Ovary (tissue), 3 donors: ENCODE results near the gene MED26.

Experiments used
- EP300 ChIP-seq: sonication (generic); formaldehyde crosslinking; IDR thresholded peaks from one replicate; pipeline ENCODE4 v1.6.1; 2017; ENCODE audit warnings: antibody characterized with exemption
- POLR2A ChIP-seq: fragments of 450-650 bp; IDR thresholded peaks from one replicate; pipeline ENCODE4 v1.6.1; 2017; ENCODE audit warnings: antibody characterized with exemption, mild to moderate bottlenecking, moderate library complexity
- TF ChIP-seq, protein P1 (sequence below), 3 donors: fragments of 450-650 bp in 2 of 3; fragments of 200-600 bp in 1 of 3; IDR thresholded peaks; one replicate each; pipeline versions ENCODE4 v1.5.1 to v1.8.0; 2016 to 2022; ENCODE audit warnings: antibody characterized with exemption in 3 of 3, mild to moderate bottlenecking in 1 of 3
- donor health status: DM: no; HTN: no; CAD: no.

DNA sequence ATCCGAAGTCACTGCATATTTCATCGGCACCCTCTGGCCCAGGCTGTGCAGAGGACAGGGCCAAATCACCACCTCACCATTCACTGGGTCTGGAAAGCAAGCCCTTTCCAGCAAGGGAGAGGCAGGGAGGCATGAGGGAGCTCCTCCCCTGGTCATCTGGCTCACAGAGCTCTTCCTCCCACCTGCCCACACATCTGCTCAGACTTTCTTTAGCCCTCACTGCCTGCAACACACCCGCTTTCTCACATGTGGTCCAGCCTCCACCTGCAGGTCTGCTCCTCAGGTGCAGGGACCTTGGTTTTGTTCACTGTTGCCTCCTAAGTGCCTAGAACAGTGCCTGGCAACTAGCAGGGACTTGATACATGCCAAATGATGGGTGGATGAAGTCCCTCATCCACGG, 34.8 kb downstream of the MED26 start:
- TF ChIP-seq POLR2A (no peak), EP300 (no peak)
- TF ChIP-seq, protein P1, sequence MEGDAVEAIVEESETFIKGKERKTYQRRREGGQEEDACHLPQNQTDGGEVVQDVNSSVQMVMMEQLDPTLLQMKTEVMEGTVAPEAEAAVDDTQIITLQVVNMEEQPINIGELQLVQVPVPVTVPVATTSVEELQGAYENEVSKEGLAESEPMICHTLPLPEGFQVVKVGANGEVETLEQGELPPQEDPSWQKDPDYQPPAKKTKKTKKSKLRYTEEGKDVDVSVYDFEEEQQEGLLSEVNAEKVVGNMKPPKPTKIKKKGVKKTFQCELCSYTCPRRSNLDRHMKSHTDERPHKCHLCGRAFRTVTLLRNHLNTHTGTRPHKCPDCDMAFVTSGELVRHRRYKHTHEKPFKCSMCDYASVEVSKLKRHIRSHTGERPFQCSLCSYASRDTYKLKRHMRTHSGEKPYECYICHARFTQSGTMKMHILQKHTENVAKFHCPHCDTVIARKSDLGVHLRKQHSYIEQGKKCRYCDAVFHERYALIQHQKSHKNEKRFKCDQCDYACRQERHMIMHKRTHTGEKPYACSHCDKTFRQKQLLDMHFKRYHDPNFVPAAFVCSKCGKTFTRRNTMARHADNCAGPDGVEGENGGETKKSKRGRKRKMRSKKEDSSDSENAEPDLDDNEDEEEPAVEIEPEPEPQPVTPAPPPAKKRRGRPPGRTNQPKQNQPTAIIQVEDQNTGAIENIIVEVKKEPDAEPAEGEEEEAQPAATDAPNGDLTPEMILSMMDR (IDR thresholded peaks at IDR 0.05), result no peak
